GM18909 (cell line): Measurements from ENCODE around the gene STARD5.

Experiments used
- ATAC-seq: cut with Tn5 transposase; IDR thresholded peaks from one replicate; pipeline ENCODE4 v1.9.1; 2021; ENCODE audit warnings: mild to moderate bottlenecking; ENCODE audit not compliant: unreplicated experiment, poor library complexity

Gene STARD5

GRCh38 chr15:81264072-81264857 is 59.7 kb downstream of the STARD5 start:
- no peak for ATAC-seq

DNA sequence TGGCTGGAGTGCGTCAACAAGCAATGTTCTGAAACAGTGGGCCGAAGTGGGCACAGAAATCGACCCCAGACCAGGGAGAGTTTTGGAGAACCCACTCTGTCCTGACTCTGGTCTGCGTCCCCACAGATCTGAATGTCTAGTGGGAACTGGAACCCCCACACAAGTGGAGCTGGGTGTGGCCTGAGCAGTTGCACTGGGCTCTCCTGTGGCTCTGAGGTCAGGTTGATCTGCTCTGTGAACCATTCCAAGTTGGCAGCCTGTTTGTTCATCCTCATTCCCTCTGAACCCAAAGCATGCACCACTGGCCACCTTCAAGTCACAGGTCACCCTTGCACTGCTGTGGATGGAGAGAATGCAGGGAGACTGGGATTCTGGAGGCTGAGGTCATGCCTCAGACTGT is 60.5 kb downstream of the STARD5 start:
- ATAC-seq, result no peak

GRCh38 chr15:81261172-81261811 is 62.6 kb downstream of the STARD5 start:
- no peak for ATAC-seq

DNA sequence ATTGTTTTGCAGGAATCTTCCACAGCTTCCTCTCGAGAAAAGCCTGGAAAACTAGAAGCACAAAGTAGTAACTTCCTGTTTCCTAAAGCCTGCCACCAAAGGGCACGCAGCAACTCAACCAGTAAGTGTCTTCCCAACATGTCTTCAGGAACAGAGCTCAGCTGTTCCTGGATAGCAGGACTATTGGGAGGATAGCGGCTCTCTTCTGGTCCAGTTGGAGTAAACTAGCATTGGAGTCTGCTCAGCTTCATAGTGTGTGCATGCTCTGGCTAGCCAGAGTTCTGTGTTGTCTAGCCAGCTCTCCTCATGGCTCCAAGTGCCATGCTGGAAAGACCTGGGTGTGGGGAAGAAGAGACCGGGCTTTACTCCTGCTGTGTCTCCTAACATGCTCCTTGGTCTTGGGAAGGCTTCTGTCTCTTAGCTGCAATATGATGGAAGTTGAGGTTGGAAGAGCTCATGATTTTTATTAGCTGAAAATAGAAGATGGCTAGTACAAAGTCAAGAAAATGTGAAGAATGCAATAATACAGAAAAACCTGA is 64.1 kb downstream of the STARD5 start:
- ATAC-seq, result no peak
